Activated T-cell treated with anti-CD3 and anti-CD28 coated beads, Interleukin-2, amount 50 U/mL, for 24 hours (primary cell): Measurements from ENCODE around the gene KCTD21.
"Not testable (repeated sequence)": the region's sequence is repeated elsewhere in the genome, so short reads cannot be mapped to it uniquely, and the experiment has no call there.

Experiments
- DNase-seq: peaks from one replicate; pipeline ENCODE4 v3.0.0-alpha.2; 2020
- H3K27ac Mint-ChIP-seq: 2 replicates; pipeline ENCODE4 v1.8.0; 2020; ENCODE audit warnings: mild to moderate bottlenecking, mixed read lengths
- H3K27me3 Mint-ChIP-seq: 2 replicates; pipeline ENCODE4 v1.8.0; 2020; ENCODE audit warnings: mixed read lengths
- H3K36me3 Mint-ChIP-seq: 2 replicates; pipeline ENCODE4 v1.8.0; 2020; ENCODE audit warnings: low read depth, mixed read lengths
- H3K4me1 Mint-ChIP-seq: 2 replicates; pipeline ENCODE4 v1.8.0; 2020; ENCODE audit warnings: low read depth, mixed read lengths
- H3K4me3 Mint-ChIP-seq: 2 replicates; pipeline ENCODE4 v1.8.0; 2020; ENCODE audit warnings: mild to moderate bottlenecking, moderate library complexity, mixed read lengths
- H3K9me3 Mint-ChIP-seq: 2 replicates; pipeline ENCODE4 v1.8.0; 2020; ENCODE audit warnings: mixed read lengths

KCTD21 gene, protein sequence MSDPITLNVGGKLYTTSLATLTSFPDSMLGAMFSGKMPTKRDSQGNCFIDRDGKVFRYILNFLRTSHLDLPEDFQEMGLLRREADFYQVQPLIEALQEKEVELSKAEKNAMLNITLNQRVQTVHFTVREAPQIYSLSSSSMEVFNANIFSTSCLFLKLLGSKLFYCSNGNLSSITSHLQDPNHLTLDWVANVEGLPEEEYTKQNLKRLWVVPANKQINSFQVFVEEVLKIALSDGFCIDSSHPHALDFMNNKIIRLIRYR

DNA sequence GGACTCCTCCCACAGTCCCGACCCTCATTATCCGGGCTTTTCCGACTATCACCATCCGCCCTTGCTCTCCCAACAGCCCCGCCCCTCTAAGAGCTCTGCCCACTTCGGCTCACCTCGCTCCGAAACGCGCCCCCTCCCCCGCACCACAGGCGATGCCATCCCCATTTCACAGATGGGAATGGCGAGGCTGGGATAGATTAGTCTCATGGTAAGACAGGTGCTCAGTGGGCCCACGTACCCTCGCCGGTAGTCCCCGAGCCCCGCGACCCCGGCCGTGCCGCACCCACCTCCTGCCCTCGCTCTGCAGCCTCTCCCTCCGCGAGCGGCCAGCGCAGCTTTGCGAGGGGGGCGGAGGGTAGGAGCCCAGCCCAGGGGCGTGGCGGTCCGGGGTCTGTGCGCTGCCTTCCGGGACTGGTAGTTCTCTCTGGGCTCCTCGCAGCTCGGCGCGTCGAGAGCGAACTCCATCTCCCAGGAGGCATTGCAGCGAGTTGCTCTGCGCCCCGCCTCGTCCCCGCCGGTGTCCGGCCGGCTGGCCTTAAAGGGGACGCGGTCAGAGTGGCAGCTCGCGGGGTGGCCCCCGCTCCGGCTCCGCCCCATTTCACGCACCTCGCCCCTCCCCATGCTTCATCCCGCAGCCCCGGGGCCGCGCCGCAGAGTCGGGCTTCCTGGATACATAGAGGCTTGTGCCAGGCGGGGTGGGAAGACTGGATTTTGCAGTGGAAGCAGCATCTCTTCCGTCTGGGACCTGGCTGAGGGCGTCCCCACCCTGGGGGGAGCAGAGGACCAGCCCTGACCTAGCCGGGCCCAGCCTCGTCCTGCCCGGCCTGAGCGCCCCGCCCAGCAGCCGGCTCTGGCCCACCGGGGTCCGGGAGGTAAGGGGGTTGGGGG lies at the start of gene KCTD21, which contains the start of gene USP35:
Gene KCTD21 (minus strand): TSS at position 341 of the 888 bp plus-strand sequence. CDS start 14,072 bp downstream, outside the sequence.
Gene USP35 (plus strand): TSS at position 634 of the 888 bp plus-strand sequence. CDS start 7,327 bp downstream, outside the sequence.
- Mint-ChIP-seq H3K27me3 (no peaks in the 10 kb centered on the region), H3K4me1 (peaks cover 62% of the 10 kb centered on the region), H3K4me3 (peak within 1 kb of the TSS; percentile 97), H3K27ac (peak within 1 kb of the TSS; percentile 100), H3K36me3 (peaks cover 30% of the 10 kb centered on the region), H3K9me3 (no peaks in the 10 kb centered on the region)
- DNase-seq: peak; percentile 94

DNA sequence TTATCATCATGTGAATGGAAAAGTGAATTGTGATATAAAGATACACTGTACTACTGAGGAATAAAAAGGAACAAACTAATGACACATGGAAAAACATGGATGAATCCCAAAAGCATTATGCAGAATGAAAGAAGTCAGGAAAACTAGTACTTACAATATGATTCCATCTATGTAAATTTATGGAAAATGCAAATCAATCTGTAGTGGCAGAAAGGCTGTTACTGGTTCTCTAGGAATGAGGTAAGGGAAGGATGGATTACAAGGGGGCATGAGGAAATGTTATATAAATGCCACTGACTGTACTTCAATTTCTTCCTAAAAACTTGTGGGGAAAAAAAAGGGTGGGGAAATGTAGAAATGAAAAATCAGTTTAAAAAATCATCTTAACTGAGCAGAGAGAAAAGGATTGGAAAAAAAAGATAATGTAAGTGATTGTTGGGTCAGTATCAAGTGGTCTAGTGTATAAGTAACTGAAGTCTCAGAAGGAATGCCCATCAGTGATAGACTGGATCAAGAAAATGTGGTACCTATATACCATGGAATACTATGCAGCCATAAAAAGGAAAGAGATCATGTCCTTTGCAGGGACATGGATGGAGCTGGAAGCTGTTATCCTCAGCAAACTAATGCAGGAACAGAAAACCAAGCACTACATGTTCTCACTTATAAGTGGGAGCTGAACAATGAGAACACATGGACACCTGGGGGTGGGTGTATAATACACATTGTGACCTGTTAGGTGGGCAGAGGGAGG lies 49.0 kb upstream of the KCTD21 start:
- Mint-ChIP-seq H3K27me3 (no peaks in the 10 kb centered on the region), H3K9me3 (peaks cover 18% of the 10 kb centered on the region), H3K27ac (no peak overlapping the region), H3K4me1 (no peaks in the 10 kb centered on the region), H3K36me3 (peaks cover 9% of the 10 kb centered on the region), H3K4me3 (no peak overlapping the region)
- DNase-seq: no peak

DNA sequence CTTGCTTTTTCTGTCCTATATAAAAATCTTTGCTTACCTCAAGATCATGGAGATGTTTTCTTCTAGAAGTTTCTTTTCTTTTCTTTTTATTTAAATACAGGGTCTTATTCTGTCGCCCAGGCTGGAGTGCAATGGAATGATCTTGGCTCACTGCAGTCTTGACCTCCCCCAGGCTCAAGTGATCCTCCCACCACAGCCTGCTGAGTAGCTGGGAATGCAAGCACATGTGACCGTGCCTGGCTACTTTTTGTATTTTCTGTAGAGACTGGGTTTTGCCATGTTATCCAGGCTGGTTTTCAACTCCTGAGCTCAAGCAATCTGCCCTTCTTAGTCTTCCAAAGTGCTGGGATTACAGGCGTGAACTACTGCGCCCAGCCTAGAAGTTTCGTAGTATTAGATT lies 45.6 kb upstream of the KCTD21 start:
- no peak overlapping the region for H3K27ac Mint-ChIP-seq
- H3K9me3 Mint-ChIP-seq: peaks cover 3% of the 10 kb centered on the region
- no peak for DNase-seq
- H3K27me3 Mint-ChIP-seq: no peaks in the 10 kb centered on the region
- H3K36me3 Mint-ChIP-seq: no peaks in the 10 kb centered on the region
- no peak overlapping the region for H3K4me3 Mint-ChIP-seq
- peaks cover 5% of the 10 kb centered on the region for H3K4me1 Mint-ChIP-seq

DNA sequence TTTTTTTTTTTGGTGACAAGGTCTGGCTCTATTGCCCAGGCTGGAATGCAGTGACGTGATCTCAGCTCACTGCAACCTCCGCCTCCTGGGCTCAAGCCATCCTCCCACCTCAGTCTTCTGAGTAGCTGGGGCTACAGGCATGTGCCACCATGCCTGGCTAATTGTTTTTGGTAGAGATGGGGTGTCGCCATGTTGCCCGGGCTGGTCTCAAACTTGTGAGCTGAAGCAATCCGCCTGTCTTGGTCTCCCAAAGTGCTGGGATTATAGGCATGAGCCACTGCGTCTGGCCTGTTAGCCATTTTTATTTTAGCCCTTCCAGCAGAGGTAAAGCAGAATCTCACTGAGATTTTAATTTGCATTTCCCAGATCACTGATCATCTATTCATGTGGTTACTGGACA lies 44.6 kb upstream of the KCTD21 start:
- not testable (repeated sequence) for H3K9me3 Mint-ChIP-seq, H3K4me1 Mint-ChIP-seq, DNase-seq, H3K27me3 Mint-ChIP-seq, H3K36me3 Mint-ChIP-seq, H3K27ac Mint-ChIP-seq, H3K4me3 Mint-ChIP-seq

DNA sequence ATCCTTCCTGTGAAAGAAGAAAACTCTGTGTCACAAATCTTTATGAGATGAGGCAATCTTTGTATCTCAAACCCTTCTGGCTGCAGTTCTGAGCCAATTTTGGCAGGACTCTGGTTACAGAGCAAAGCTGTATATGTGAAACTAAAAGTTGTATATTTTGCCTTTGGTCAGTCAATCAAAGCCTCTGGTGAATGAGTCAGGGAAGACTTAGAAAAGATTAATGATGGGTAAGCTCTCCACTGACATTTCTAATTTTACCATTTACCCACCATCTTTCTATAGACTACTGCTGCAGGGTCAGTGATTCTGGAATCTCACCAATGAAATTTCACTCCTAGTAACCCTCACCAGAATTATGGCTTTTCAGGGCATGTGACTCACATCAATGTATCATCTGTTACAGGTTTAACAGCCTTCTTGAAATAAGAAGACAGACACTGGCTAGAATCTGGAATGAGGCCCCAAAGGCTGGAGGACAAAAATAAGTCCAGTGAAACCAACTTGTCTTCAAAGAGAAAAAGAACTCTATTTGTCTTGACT lies 43.6 kb upstream of the KCTD21 start:
- H3K36me3 Mint-ChIP-seq: no peaks in the 10 kb centered on the region
- no peaks in the 10 kb centered on the region for H3K27me3 Mint-ChIP-seq
- H3K9me3 Mint-ChIP-seq: no peaks in the 10 kb centered on the region
- no peak overlapping the region for H3K27ac Mint-ChIP-seq
- H3K4me3 Mint-ChIP-seq: no peak overlapping the region
- H3K4me1 Mint-ChIP-seq: peaks cover 11% of the 10 kb centered on the region
- DNase-seq: no peak

DNA sequence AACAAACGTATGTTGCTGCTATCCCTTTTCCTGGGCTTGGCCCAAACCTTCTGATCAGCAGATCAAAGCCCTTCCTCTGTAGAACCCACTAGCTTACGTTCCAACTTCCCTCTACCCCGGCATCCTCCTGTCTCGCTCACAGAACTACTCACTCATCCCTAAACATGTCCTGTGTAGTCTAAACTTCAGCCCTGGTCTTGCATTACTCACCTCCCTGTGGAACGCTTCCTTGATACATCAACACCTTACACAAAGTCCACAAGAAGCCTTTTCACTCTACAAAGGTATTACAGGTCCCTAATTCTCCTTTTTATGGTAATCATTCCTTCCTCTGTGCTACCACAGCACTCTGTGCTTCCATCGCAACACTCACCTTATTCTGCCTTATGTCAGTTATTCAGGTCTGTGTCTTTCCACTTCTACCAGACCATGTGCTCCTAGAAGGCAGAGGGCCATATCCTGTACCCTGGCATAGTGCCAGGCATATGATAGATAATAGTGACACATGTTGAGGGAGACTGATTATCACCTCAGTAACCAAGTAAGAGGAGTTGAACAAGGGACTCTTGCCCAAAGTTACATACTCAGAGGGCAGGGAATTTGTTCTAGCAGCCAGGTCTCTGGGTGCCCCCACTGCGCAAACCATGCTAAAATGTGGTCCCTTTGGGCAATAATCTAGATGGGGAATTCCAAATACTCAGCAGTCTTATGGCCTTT lies 41.9 kb upstream of the KCTD21 start:
- no peak for DNase-seq
- Mint-ChIP-seq H3K9me3 (no peaks in the 10 kb centered on the region), H3K27me3 (no peaks in the 10 kb centered on the region), H3K4me3 (no peak overlapping the region), H3K36me3 (no peaks in the 10 kb centered on the region), H3K27ac (no peak overlapping the region), H3K4me1 (peaks cover 16% of the 10 kb centered on the region)

DNA sequence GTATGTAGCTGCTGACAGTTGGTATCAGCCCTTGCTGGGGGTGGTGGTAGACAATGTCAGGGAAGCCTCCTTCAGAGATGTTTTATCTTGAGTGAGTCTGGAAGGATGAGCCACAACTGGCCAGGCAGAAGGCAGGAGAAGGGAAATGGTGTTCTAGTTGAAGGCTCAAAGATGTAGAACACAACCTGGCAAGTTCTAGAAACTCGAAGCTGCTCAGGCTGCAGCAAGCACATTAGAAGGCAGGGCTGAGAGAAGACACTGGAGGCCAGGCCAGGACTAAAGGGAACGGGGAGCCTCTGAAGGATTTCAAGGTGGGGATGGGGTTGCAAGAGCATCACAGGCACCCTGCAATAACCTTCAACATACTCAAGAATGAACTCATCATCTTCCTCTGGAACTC lies 40.7 kb upstream of the KCTD21 start:
- Mint-ChIP-seq H3K9me3 (no peaks in the 10 kb centered on the region), H3K36me3 (peaks cover 4% of the 10 kb centered on the region), H3K4me1 (peaks cover 16% of the 10 kb centered on the region), H3K4me3 (no peak overlapping the region), H3K27ac (no peak overlapping the region), H3K27me3 (no peaks in the 10 kb centered on the region)
- no peak for DNase-seq

DNA sequence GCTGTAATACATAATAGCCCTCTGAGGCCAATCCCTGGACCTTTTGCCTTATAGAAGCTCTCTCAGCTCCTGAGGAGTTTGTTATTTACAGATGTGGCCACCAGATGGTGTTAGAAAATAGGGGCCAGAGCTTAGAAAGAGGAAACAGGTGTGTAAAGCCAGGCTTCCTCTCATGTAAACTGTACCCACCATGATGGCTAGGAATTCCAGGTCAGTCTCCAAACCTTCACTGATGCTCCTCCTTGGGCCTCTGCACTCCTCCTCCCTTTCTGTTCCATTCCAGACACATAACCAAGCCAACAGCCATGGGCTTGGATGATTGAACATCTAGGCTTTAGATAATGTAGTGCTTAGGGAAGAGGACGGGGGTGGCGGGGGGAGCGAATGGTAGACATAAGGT lies 40.0 kb upstream of the KCTD21 start:
- Mint-ChIP-seq H3K4me1 (peaks cover 17% of the 10 kb centered on the region), H3K27ac (no peak overlapping the region)
- DNase-seq: no peak

DNA sequence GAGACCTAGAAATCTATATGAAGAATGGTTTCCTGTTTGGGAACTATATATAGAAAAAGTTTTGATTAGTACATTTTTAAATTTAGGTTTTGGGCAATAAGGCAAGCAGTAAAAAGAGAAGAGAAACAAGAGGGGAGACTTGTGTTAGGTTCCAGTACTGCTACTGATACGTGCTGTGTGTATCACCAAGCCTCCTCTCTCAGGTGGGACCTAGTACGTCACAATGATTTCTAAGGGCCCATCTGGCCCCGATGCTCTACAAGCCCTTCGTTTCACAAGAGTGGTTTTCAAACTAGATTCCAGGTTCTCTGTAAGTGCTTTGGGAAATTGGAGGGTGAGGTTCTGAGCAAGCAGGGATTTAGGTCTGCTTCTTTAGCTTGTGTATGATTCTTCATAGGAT lies 39.5 kb upstream of the KCTD21 start:
- DNase-seq: no peak
- H3K4me1 Mint-ChIP-seq: peaks cover 18% of the 10 kb centered on the region
- H3K36me3 Mint-ChIP-seq: peaks cover 4% of the 10 kb centered on the region
- H3K27ac Mint-ChIP-seq: no peak overlapping the region
- H3K4me3 Mint-ChIP-seq: no peak overlapping the region
- H3K27me3 Mint-ChIP-seq: no peaks in the 10 kb centered on the region
- no peaks in the 10 kb centered on the region for H3K9me3 Mint-ChIP-seq

More for the DNA sequence above, 40.0 kb upstream of the KCTD21 start:
- Mint-ChIP-seq H3K4me3 (no peak overlapping the region), H3K9me3 (no peaks in the 10 kb centered on the region), H3K36me3 (peaks cover 4% of the 10 kb centered on the region), H3K27me3 (no peaks in the 10 kb centered on the region)

DNA sequence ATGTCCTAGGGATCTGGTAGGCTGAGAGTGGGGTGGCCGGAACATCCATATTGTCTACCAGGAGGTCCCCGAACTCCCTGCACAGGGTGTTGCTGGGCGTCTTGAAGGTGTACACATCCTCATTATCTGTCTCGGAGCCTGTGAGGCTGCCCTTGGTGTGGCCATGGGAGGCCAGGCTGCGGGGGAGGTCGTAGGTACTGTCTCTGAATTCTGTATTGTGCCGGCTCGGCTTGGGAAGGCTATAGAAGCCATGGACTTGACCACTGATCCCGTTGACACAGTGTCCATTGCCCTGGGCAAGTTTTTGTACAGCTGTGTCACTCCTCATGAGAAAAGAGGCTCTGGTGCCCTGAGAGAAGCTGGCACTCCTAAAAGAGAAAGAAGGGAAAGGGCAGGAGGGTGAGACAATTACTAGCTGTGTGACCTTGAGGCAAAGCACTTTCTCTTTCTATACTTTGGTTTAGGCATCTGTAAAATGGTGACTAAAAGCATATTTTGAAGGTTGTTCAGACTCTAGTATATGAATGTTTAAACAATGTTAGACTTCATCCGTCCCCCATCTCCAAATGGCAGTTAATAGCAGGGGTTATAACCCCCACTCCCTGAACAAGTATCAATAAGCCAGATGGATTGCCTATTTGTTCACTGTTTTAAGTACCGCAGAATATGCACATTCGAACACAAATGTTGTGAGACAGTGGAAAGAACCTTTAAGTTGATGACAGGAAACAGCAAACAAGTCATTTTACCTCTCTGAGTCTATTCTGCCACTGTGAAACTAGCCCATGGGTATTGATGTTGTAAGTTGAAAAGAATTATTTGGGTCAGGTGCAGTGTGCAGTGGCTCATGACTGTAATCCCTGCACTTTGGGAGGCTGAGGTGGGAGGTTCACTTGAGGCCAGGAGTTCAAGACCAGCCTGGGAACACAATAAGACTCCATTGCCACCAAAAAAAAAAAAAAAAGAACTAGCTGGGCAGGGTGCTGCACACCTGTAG lies 38.6 kb upstream of the KCTD21 start:
- Mint-ChIP-seq H3K4me3 (no peak overlapping the region), H3K27ac (peak overlapping the region; percentile 87), H3K4me1 (peaks cover 18% of the 10 kb centered on the region), H3K36me3 (peaks cover 4% of the 10 kb centered on the region), H3K27me3 (no peaks in the 10 kb centered on the region), H3K9me3 (no peaks in the 10 kb centered on the region)
- DNase-seq: no peak

DNA sequence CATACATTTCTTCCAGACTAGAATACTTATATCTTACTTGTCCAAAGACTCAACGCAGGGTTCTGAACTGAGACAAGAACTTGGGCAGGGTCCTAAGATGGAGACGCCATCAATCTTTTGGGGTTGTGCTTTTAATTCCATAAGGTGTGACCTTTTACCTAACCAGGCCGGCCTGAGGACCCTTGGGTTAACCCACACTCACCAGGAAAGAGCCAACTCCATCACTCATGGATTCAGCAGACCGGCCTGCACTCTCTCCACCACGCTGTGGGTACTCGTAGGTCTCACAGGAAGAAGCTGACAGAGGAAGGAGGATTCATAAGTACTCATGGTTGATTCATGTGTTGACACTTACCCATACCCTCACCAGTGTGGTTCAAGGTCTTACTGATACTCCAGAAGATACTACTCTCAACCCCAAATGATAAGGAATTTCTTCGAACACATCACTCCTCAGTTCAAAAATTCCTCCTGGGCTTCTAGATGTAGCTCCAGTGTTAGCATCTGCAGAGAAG lies 36.5 kb upstream of the KCTD21 start:
- no peak overlapping the region for H3K27ac Mint-ChIP-seq
- no peak overlapping the region for H3K4me3 Mint-ChIP-seq
- no peak for DNase-seq
- H3K9me3 Mint-ChIP-seq: no peaks in the 10 kb centered on the region
- peaks cover 16% of the 10 kb centered on the region for H3K36me3 Mint-ChIP-seq
- peaks cover 25% of the 10 kb centered on the region for H3K4me1 Mint-ChIP-seq
- H3K27me3 Mint-ChIP-seq: no peaks in the 10 kb centered on the region

DNA sequence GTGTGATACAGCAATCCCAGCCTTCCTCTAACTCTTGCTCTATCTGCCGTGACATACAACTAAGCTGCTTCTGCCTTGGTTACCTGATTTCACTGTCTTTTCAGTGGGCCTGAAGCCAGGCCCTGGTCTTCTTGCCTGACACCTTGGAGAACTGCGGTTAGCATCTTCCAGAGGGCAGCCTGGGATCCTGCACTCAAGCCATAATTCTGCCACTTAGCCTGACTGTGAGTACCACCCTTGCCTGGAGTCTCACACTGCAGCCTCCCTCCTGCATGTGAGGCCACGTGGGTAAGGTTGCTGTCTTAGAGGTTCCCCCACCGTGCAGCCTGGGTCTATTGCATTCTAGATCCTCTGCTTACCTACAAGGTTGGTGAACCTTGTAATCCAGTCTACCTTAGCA lies 36.1 kb upstream of the KCTD21 start:
- H3K4me1 Mint-ChIP-seq: peaks cover 27% of the 10 kb centered on the region
- H3K27me3 Mint-ChIP-seq: no peaks in the 10 kb centered on the region
- H3K36me3 Mint-ChIP-seq: peaks cover 16% of the 10 kb centered on the region
- no peak for DNase-seq
- no peak overlapping the region for H3K4me3 Mint-ChIP-seq
- no peaks in the 10 kb centered on the region for H3K9me3 Mint-ChIP-seq
- H3K27ac Mint-ChIP-seq: peak overlapping the region; percentile 1
